HG02678 (cell line): ENCODE data around the gene UBTD2.

Experiments
- ATAC-seq: cut with Tn5 transposase; IDR thresholded peaks from one replicate; pipeline ENCODE4 v1.9.1; 2021; ENCODE audit warnings: mild to moderate bottlenecking, moderate library complexity; ENCODE audit not compliant: unreplicated experiment

UBTD2 gene

GRCh38 chr5:172173564-172174153 lies 109.9 kb downstream of the UBTD2 start:
- ATAC-seq, result no peak

GRCh38 chr5:172172912-172173563 lies 110.5 kb downstream of the UBTD2 start:
- no peak for ATAC-seq

GRCh38 chr5:172171118-172171517 lies 112.4 kb downstream of the UBTD2 start:
- ATAC-seq, result no peak

- ATAC-seq, result no peak
These were observed 113.3 kb downstream of the UBTD2 start for GRCh38 chr5:172170251-172170701.

GRCh38 chr5:172169216-172169615 lies 114.3 kb downstream of the UBTD2 start:
- no peak for ATAC-seq

GRCh38 chr5:172168311-172168710 lies 115.3 kb downstream of the UBTD2 start:
- no peak for ATAC-seq

- no peak for ATAC-seq
These were observed 115.7 kb downstream of the UBTD2 start for GRCh38 chr5:172167895-172168294.

GRCh38 chr5:172166030-172166826 lies 117.3 kb downstream of the UBTD2 start:
- no peak for ATAC-seq

- peak; percentile 58 for ATAC-seq
These were observed 118.1 kb downstream of the UBTD2 start for GRCh38 chr5:172165465-172165864.

GRCh38 chr5:172164769-172165212 lies 118.8 kb downstream of the UBTD2 start:
- ATAC-seq, result no peak

- ATAC-seq, result no peak
These were observed 120.2 kb downstream of the UBTD2 start for GRCh38 chr5:172163346-172163745.

- no peak for ATAC-seq
These were observed 120.6 kb downstream of the UBTD2 start for GRCh38 chr5:172162987-172163343.

- ATAC-seq, result no peak
These were observed 121.1 kb downstream of the UBTD2 start for GRCh38 chr5:172162323-172162986.

GRCh38 chr5:172160506-172160905 lies 123.1 kb downstream of the UBTD2 start:
- ATAC-seq, result no peak
